Testis (tissue), 3 donors: ENCODE measurements around the gene ATRN. TPM values are rescaled to one million over a fixed set of nuclear protein-coding genes. Genes with fewer than 3 reads are reported as not detected.

ENCODE experiments used
- DNase-seq: peaks from one replicate; pipeline ENCODE4 v3.0.0-alpha.2; 2019
- H3K27ac ChIP-seq, 2 donors: fragments of 200-600 bp; sonication (generic); one replicate each; pipeline ENCODE4 v1.5.1; 2019
- H3K27me3 ChIP-seq: fragments of 200-600 bp; sonication (generic); one replicate; pipeline ENCODE4 v1.5.1; 2019
- H3K36me3 ChIP-seq: fragments of 200-600 bp; sonication (generic); one replicate; pipeline ENCODE4 v1.5.1; 2017; ENCODE audit warnings: low read depth; ENCODE audit errors: missing control alignments
- H3K4me1 ChIP-seq: fragments of 200-600 bp; sonication (generic); one replicate; pipeline ENCODE4 v1.5.1; 2019
- H3K4me3 ChIP-seq, 2 donors: fragments of 200-600 bp; sonication (generic); one replicate each; pipeline ENCODE4 v1.5.1; 2017 to 2019
- H3K9me3 ChIP-seq: fragments of 200-600 bp; sonication (generic); one replicate; pipeline ENCODE4 v1.5.1; 2017
- POLR2A ChIP-seq: fragments of 450-650 bp; IDR thresholded peaks from one replicate; pipeline ENCODE4 v1.6.1; 2017; ENCODE audit warnings: antibody characterized with exemption, mild to moderate bottlenecking, moderate library complexity
- WGBS, 2 donors: methylation state at CpG; one replicate each; pipeline ENCODE4 v1.1.5; 2018; 5-methylcytosine and 5-hydroxymethylcytosine counted together
- intact Hi-C: fragments of 100-400 bp; cut with DNase I; formaldehyde crosslinking; loops from one replicate; pipeline ENCODE4 v1.15.1; 2023; ENCODE audit warnings: low total_unique reads
- polyA plus RNA-seq: library from polyadenylated mRNA; stranded (reverse); fragments of 350-450 nt; fragmentation: Illumina TruSeq; extraction: RNeasy Lipid Tissue Mini Kit (QIAGEN cat#74804); gene quantifications from one replicate; pipeline ENCODE4 v1.2.3, GENCODE V29; 2014; ENCODE audit warnings: low read depth, low replicate concordance; ENCODE audit not compliant: insufficient read depth
- total RNA-seq, 2 donors: library from RNA; depleted of rRNA; stranded (reverse); fragments of >200 nt; gene quantifications; one replicate each; pipeline ENCODE4 v1.2.3, GENCODE V29; 2016
- TF ChIP-seq, protein P1 (sequence below), 3 experiments: fragments of 450-650 bp in 2 of 3; fragments of 200-600 bp in 1 of 3; sonication (generic) in 1 of 3; IDR thresholded peaks; one replicate each; pipeline ENCODE4 v1.5.1; 2016 to 2019; ENCODE audit warnings: antibody characterized with exemption in 3 of 3, mild to moderate bottlenecking in 2 of 3, moderate library complexity in 1 of 3

Gene ATRN
- total and polyA plus RNA-seq, 3 donors from 2014 or later: 39.4 to 43.8 (median 42.7) TPM

DNA sequence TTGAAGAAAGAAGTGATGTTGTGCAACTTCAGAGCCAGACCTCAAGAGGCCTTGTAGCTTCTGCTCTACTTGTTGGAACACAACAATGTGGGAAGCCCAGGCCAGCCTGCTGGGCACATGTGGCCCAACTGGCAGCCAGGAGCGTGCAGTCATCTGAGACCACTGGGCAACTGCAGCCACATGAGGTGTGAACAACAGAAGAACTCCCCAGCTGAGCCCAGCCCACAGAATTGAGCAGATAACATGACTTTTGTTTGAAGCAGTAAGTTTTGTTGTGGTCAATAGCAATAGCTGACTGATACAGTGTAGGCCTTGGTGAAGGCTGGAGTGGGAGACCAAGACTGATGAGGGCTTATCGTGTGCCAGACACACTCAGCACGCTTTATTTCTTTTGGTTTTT is 219.6 kb downstream of the ATRN start:
- intact Hi-C loops: no loop called here
- TF ChIP-seq, protein P1, sequence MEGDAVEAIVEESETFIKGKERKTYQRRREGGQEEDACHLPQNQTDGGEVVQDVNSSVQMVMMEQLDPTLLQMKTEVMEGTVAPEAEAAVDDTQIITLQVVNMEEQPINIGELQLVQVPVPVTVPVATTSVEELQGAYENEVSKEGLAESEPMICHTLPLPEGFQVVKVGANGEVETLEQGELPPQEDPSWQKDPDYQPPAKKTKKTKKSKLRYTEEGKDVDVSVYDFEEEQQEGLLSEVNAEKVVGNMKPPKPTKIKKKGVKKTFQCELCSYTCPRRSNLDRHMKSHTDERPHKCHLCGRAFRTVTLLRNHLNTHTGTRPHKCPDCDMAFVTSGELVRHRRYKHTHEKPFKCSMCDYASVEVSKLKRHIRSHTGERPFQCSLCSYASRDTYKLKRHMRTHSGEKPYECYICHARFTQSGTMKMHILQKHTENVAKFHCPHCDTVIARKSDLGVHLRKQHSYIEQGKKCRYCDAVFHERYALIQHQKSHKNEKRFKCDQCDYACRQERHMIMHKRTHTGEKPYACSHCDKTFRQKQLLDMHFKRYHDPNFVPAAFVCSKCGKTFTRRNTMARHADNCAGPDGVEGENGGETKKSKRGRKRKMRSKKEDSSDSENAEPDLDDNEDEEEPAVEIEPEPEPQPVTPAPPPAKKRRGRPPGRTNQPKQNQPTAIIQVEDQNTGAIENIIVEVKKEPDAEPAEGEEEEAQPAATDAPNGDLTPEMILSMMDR (IDR thresholded peaks at IDR 0.05): no peak
- no peak for TF ChIP-seq POLR2A

DNA sequence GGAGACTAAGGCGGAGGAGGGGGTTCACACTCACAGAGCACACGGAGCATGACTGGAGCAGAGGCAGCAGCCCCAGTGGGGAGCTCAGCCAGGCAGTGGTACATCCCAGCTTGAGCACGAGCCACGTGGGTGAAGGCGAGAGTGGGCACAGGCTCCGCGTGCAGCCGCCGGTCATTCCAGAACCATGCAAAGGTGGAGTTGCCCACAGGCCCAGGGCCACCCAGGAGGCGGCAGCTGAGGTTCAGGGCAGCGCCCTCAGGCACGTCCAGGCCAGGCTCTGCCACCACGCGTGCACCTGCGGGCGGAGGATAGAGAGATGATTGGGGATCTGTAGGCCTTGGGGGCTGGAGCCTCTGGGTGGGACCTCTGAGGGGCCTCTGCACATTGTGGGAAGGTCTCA is 220.5 kb downstream of the ATRN start:
- Histone ChIP-seq H3K36me3 (no peaks in the 10 kb centered on the region), H3K4me1 (peaks cover 7% of the 10 kb centered on the region), H3K4me3 (no peak overlapping the region), H3K9me3 (no peaks in the 10 kb centered on the region), H3K27me3 (no peaks in the 10 kb centered on the region), H3K27ac (no peak overlapping the region)
- no peak for DNase-seq
- TF ChIP-seq, protein P1 (IDR thresholded peaks at IDR 0.05): no peak
- no peak for TF ChIP-seq POLR2A
- intact Hi-C loops: no loop called here
- 80 to 88% methylated on average over 2 to 15 of the region's 16 CpGs for WGBS, 2 donors

More for the DNA sequence above, 219.6 kb downstream of the ATRN start:
- 94 to 97% methylated on average over 3 of the region's 3 CpGs for WGBS, 2 donors
- no peak for DNase-seq
- Histone ChIP-seq H3K4me1 (peaks cover 7% of the 10 kb centered on the region), H3K9me3 (no peaks in the 10 kb centered on the region), H3K27ac (no peak overlapping the region), H3K36me3 (no peaks in the 10 kb centered on the region), H3K4me3 (no peak overlapping the region), H3K27me3 (no peaks in the 10 kb centered on the region)

DNA sequence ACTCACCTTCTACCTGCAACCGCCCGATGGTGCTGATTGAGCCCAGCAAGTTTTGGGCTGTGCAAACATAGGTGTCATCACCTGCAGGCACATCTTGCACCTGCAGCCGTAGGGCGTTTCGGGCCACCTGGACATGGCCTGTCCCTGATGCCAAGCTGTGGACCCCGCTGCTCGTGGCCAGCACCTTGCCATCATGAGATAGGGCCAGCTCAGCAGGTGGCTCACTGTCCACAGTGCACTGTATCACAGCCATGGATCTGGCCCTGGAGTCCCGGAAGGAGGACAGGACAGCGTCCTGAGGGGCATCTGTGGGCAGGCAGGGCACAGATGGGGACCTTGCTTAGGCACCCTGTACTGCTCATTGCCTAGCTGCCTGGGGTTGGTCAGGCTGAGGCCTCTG is 221.1 kb downstream of the ATRN start:
- TF ChIP-seq, protein P1 (IDR thresholded peaks at IDR 0.05): no peak
- TF ChIP-seq POLR2A: no peak
- H3K4me1 ChIP-seq: peaks cover 7% of the 10 kb centered on the region
- no peak overlapping the region for H3K27ac ChIP-seq
- H3K27me3 ChIP-seq: no peaks in the 10 kb centered on the region
- 92 to 93% methylated on average over 2 to 9 of the region's 9 CpGs for WGBS, 2 donors
- H3K9me3 ChIP-seq: no peaks in the 10 kb centered on the region
- H3K36me3 ChIP-seq: no peaks in the 10 kb centered on the region
- DNase-seq: no peak
- intact Hi-C loops: no loop called here
- H3K4me3 ChIP-seq: no peak overlapping the region

DNA sequence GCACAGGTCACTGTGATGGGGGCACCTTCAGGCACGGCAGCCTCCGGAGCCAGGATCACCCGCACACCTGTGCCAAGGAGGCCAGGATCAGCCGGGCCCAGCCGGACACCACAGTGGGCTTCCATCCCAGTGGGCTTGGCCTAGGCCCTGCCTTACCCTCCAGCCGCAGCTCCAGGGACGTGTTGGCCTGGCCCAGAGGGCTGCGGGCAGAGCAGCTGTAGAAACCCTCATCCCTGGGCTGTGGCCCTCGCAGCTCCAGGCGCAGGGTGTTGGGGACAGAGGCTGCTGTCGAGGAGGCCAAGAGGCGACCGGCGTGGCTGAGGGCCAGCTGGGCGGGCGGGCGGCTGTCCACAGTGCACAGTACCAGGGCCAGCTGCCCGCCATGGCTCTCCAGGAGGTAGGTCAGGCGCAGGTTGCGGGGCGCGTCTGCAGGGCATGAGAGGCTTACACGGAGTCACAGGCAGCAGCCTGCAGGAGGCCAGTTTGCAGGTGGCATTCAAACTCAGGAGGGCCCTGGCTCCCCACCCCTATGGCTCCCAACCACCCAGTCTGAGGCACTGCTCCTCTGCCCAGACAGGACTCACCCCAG is 222.0 kb downstream of the ATRN start:
- intact Hi-C loops: no loop called here
- H3K36me3 ChIP-seq: no peaks in the 10 kb centered on the region
- no peaks in the 10 kb centered on the region for H3K9me3 ChIP-seq
- WGBS, 2 donors: 90% methylated on average over 21 of the region's 23 CpGs; no CpG with 5 or more reads in 1 of the 2 donors
- H3K4me1 ChIP-seq: no peaks in the 10 kb centered on the region
- no peak overlapping the region for H3K4me3 ChIP-seq
- TF ChIP-seq, protein P1 (IDR thresholded peaks at IDR 0.05): no peak
- no peak for TF ChIP-seq POLR2A
- no peaks in the 10 kb centered on the region for H3K27me3 ChIP-seq
- no peak for DNase-seq
- H3K27ac ChIP-seq: no peak overlapping the region

DNA sequence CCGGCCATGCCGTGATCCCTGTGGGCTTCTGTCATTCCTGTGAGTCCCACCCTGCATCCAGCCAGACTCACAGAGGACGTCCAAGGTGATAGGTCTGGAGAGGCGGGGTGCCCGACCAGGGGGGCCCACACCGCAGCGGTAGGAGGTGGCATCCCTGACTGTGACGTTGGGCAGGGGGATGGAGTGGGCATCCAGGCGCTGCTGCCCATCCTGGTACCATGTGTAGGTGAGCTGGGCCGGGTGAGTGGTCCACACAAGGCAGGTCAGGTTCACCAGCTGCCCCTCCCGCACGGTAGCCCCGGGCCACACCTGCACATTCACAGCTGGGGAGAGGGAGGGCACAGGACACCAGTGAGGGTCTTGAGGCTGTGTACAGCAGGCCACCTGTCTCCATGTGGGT is 222.6 kb downstream of the ATRN start:
- Histone ChIP-seq H3K36me3 (no peaks in the 10 kb centered on the region), H3K4me1 (no peaks in the 10 kb centered on the region), H3K4me3 (no peak overlapping the region), H3K9me3 (no peaks in the 10 kb centered on the region), H3K27me3 (no peaks in the 10 kb centered on the region), H3K27ac (no peak overlapping the region)
- no peak for DNase-seq
- intact Hi-C loops: no loop called here
- TF ChIP-seq, protein P1 (IDR thresholded peaks at IDR 0.05): no peak
- no peak for TF ChIP-seq POLR2A
- 72 to 97% methylated on average over 3 to 6 of the region's 13 CpGs for WGBS, 2 donors
